HG03439 (cell line): ENCODE data around the gene CC2D2A.

Experiments
- ATAC-seq: cut with Tn5 transposase; IDR thresholded peaks from one replicate; pipeline ENCODE4 v1.9.1; 2021; ENCODE audit warnings: mild to moderate bottlenecking, moderate library complexity; ENCODE audit not compliant: unreplicated experiment

The CC2D2A gene

DNA sequence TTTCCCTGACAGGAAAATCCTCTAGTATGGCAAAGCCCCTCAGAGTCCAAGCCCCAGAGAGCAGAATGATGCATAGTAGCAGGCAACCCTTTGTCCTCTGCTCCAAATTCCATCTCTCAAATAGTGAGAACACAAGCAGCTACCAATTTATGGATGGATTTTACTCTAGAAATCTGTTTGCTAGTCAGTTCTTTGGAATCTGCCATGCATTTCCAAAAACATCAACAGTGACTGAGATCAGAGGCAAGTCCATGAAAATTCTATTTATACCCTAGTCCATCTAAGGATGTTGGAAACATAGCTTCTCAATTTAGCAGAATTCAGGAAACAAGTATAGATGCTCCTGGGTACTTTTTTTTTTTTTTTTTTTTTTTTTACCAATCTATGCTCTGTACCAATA lies 10.0 kb upstream of the CC2D2A start:
- no peak for ATAC-seq

DNA sequence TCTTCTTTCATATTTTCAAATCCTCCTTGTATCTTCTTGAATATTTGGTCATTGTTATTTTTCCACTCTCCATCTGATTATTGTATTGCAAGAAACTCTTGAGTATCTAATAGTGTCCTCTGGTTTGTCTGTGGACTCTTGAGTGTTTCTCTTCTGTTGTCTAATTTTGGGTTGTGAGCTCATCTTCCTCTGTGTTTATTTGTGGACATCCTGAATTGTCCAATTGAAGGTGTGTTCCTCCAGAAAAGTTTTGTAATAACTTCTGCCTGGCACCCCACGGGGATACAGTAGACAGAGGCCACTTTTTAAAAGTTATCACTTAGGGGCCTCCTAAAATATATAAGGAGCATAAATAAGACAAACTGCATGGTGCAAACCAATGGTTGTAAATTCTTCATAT lies 3.1 kb upstream of the CC2D2A start:
- no peak for ATAC-seq

DNA sequence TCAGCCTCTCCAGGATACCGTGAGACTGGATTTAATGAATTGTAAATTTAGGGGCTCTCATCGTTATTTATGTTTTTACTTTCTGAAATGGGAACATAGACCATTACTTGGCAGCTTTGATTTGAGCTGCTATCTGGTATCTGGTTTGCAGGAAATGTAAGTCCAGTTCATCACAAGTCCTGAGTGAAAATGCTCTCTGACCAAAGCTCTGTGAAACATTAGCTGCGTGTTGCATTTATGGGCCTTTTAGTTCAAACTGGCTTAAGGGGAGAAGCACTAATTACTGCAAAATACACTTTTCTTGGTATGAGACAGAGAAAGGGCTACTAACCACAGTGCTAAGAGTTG lies 420 bp downstream of the CC2D2A start:
- no peak for ATAC-seq

DNA sequence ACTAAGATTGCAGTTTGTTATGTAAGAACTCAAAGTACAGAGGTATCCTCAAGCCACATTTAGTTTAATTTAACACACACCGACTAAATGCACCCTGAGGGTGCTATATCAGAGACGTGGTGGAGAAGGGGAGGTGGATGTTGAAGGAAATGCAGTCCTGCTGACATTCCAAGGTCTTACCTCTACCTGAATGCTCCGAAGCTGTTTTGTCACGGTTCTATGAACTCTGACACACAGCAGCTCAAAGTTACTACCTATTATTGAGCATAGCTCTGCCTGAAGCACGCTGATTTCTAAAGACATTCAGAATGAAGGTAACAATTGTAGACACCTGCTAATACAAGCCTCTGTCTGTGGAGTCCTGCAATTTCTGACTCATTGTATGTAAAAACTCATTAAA lies 6.7 kb downstream of the CC2D2A start:
- no peak for ATAC-seq

- no peak for ATAC-seq
Measured at GRCh38 chr4:15478724-15479088, 9.0 kb downstream of the CC2D2A start.

GRCh38 chr4:15479089-15479912 lies 9.6 kb downstream of the CC2D2A start:
- ATAC-seq = no peak

GRCh38 chr4:15479913-15480185 lies 10.2 kb downstream of the CC2D2A start:
- ATAC-seq = no peak

GRCh38 chr4:15481961-15482745 lies 12.5 kb downstream of the CC2D2A start:
- no peak for ATAC-seq

DNA sequence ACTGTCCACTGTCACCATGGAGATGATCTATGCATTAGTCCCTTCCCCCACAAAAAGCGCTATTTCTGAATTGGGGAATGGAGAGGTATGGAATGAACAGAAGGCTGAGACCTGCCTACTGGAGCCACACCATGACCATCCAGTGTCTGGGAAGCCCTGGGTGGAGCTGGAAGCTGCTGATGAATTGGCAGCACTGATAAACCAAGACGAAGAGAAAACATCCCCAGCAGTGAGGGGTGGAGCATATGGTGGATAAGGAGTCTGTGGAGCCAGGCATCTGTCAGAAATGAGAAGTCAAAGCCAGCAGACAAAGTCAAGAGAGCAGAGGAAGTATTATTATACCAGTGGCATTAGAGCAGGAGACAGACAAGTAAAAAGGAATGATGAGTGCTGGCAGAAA lies 13.2 kb downstream of the CC2D2A start:
- ATAC-seq = no peak

DNA sequence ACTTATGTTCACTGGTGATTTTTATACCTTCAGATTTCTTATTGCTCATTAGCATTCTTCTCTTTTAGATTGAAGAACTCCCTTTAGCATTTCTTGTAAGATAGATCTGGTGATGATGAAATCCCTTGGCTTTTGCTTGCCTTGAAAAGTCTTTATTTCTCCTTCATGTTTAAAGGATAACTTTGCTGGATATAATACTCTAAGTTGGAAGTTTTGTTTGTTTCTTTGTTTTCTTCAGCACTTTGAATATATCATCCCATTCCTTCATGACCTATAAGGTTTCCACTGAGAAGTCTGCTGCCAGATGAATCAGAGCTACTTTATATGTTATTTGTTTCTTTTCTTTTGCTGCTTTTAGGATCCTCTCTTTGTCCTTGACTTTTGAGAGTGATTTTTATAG lies 18.5 kb downstream of the CC2D2A start:
- ATAC-seq = no peak

DNA sequence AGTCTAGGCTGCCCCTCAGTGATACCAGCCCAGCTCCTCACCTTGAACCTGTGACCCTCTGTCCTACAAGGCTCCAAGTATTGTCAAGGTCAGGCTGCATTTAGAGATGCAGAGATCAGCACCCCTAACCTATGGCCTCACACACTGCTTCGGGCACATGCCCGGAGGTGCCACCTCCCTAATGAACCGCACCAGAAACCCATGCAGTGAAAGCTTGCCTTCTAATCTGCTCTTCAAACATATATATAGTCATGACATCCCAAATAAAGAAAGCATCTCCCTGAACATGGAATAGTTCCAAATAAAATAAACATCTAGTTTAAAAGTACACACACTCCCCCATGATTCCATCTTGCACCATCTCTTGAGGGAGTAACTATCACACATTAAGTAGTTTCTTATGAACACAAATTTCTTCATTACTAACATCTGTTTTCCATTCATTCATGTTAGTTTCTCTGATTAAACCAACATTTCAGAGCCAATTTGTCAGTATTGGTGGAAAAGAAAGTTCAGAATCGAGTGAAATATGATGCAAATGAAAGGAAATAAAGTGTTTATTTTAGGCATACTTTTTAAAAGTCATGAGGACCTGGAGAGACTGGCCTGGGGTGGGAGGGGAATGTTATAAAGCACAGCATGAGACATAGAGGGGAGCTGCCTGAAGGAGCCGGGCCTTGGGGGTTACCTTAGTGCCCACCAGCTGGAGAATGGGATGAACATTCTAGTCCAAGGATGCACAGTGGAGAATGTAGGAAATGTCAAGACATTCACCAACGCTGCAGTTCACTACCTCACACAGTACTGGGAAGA lies 19.2 kb downstream of the CC2D2A start:
- ATAC-seq = no peak

DNA sequence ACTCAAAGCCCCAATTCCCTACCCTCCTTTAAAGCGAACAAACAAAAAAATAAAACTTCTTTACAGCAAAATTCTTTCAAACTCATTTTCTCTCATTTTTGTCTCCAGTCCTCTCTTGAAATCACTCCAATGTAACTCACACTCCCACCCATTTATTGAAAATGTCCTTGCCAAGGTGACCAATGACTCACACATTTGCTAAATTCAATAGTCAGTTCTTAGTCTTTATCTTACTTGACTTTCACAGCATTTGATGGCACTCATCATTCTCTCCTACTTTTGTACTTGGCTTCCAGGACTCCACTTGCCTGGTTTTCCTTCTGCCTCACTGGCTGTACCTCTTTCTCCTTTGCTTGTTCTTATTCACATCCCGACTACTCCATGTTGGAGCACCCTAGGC lies 19.9 kb downstream of the CC2D2A start:
- ATAC-seq = no peak

GRCh38 chr4:15493411-15493810 lies 23.7 kb downstream of the CC2D2A start:
- no peak for ATAC-seq

DNA sequence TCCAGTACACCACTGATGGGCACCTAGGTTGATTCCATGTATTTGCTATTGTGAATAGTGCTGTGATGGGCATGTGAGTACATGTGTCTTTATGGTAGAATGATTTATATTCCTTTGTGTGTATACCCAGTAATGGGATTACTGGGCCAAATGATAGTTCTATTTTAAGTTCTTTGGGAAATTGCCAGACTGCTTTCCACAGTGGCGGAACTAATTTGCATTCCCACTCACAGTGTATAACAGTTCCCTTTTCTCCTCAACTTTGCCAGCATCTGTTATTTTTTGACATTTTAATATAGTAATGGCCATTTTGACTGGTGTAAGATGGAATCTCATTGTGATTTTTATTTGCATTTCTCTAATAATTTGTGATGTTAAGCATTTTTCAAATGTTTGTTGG lies 25.9 kb downstream of the CC2D2A start:
- no peak for ATAC-seq

GRCh38 chr4:15498356-15498755 lies 28.7 kb downstream of the CC2D2A start:
- no peak for ATAC-seq

- no peak for ATAC-seq
Measured at GRCh38 chr4:15500701-15501100, 31.0 kb downstream of the CC2D2A start.

DNA sequence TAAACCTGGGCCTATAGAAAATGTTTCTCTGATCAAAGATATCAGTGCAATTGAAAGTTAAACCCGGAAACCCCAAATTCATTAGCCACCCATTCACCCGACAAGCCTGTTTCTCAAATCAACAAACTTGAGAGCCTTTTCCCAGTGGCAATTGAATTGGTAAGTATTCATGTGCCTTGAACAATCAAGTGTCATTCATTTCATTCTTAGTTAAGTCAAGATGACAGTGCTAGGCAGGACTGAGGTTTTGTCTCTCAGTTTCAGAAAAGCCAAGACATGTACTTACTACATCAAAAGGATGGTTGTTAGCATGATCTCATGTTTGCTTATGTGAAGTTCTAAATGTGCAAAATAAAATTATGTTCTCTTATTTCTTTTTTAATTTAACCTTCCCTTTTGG lies 32.3 kb downstream of the CC2D2A start:
- no peak for ATAC-seq

GRCh38 chr4:15502384-15502783 lies 32.7 kb downstream of the CC2D2A start:
- ATAC-seq = no peak

GRCh38 chr4:15504041-15504440 lies 34.4 kb downstream of the CC2D2A start:
- ATAC-seq = no peak

DNA sequence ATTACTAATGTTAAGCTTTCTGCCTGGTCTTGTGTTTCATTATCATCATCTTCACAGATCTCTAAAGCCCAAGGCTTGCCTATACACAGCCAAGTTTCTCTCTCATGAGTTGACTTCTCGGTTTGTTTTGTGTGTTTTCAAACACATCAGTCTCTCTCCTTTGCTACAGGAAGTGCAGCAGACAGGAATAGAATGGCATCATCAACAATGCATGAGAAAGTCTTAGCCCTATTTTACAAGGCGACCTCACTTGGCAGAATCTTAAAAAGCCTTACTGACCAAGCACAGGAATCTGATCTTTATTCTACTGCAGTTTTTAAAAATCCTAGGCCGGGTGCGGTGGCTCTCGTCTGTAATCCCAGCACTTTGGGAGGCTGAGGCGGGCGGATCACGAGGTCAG lies 36.8 kb downstream of the CC2D2A start:
- ATAC-seq = no peak

- ATAC-seq = no peak
Measured at GRCh38 chr4:15507679-15508078, 38.0 kb downstream of the CC2D2A start.

GRCh38 chr4:15510961-15511360 lies 41.3 kb downstream of the CC2D2A start:
- ATAC-seq = no peak
